ENCODE data around the gene C1QB.

- TF ChIP-seq TCF4 (CRISPR knock-in tag; IDR thresholded peaks at IDR 0.05; ENCODE audit: borderline replicate concordance) (no peak), RARB (CRISPR knock-in tag; IDR thresholded peaks at IDR 0.05) (no peak), ARNTL (CRISPR knock-in tag; IDR thresholded peaks at IDR 0.05; ENCODE audit: borderline replicate concordance, low read depth) (no peak), CSRNP3 (CRISPR knock-in tag; IDR thresholded peaks at IDR 0.05) (no peak)
Measured at GRCh38 chr1:22619252-22619651, 33.8 kb upstream of the C1QB start.
